Pancreas (tissue), 10 donors: ENCODE data around the gene TANK. TPM values are rescaled to one million over a fixed set of nuclear protein-coding genes. Genes with fewer than 3 reads are reported as not detected.

Experiments used
- ATAC-seq, 4 donors: fragments of 200-7000 bp; cut with Tn5 transposase; one replicate each; pipeline versions ENCODE4 v1.8.0 to v1.9.1; 2020; ENCODE audit warnings: mild to moderate bottlenecking in 4 of 4, moderate library complexity in 4 of 4
- DNase-seq, 6 donors: peaks; one replicate each; pipeline ENCODE4 v3.0.0-alpha.2; 2020
- FAIRE-seq: peaks from 2 replicates; lab custom pipeline; 2012; peaks lifted over from hg19 to GRCh38; lab: Jason Lieb, UNC
- H3K27ac ChIP-seq, 4 donors: fragments of 200-600 bp; sonication (generic); 1 replicate in 3 of 4; 2 replicates in 1 of 4; pipeline versions ENCODE4 v1.5.0 to v1.8.0; 2020
- H3K27me3 ChIP-seq, 4 donors: fragments of 200-600 bp; one replicate each; pipeline ENCODE4 v1.8.0; 2021
- H3K36me3 ChIP-seq, 3 donors: fragments of 200-600 bp; sonication (generic) in 1 of 3; one replicate each; pipeline versions ENCODE4 v1.5.0 to v1.8.0; 2020 to 2021
- H3K4me1 ChIP-seq, 3 donors: fragments of 200-600 bp; one replicate each; pipeline ENCODE4 v1.8.0; 2021
- H3K4me3 ChIP-seq, 4 donors: fragments of 200-600 bp; sonication (generic) in 2 of 4; one replicate each; pipeline versions ENCODE4 v1.5.0 to v1.8.0; 2020 to 2021
- H3K9me3 ChIP-seq, 4 donors: fragments of 200-600 bp; one replicate each; pipeline ENCODE4 v1.8.0; 2021
- CTCF ChIP-seq, 4 donors: fragments of 200-600 bp; sonication (generic) in 3 of 4; IDR thresholded peaks; one replicate each; pipeline versions ENCODE4 v1.5.0 to v1.8.0; 2021; ENCODE audit warnings: antibody characterized with exemption in 4 of 4
- WGBS, 2 donors: extraction: QIAGEN DNeasy Blood & Tissue Kit; methylation state at CpG; one replicate each; pipeline ENCODE4 v1.1.7; 2013; 5-methylcytosine and 5-hydroxymethylcytosine counted together
- intact Hi-C, 3 donors: fragments of 100-400 bp; cut with DNase I; formaldehyde crosslinking; loops; one replicate each; pipeline versions ENCODE4 v1.11.1 to v1.14.2; 2022
- polyA plus RNA-seq, 2 donors: library from polyadenylated mRNA; stranded (reverse); fragments of 200-250 nt; gene quantifications; one replicate each; pipeline ENCODE4 v1.2.3, GENCODE V29; 2013
- total RNA-seq, 6 donors: library from RNA; stranded (reverse); fragmentation: NEBNext Ultra II Directional in 4 of 6; extraction: Animal tissue kit (Norgen Biotek cat#: 25700) in 4 of 6; gene quantifications; one replicate each; pipeline versions ENCODE4 v1.2.1 to v1.2.4, GENCODE V29; 2021 to 2023
- donor health status: healthy with polysubstance abuse.
- donor health status: DM: no; HTN: no; CAD: no; lungs with moderate emphysema.
- donor health status: DM: no; HTN: no; CAD: no.
- donor health status: control.
- donor health status: control.
- donor health status: Bipolar disorder and iron deficiency.
- donor health status: DM: yes; HTN: yes; CAD: no.
- donor health status: DM: no; HTN: no; CAD: no.
- donor health status: DM: no; HTN: no; CAD: no.
- donor health status: DM: yes; HTN: yes; CAD: no.

The TANK gene
- total and polyA plus RNA-seq, 8 donors = 10.9 to 30.3 (median 16.0) TPM

- Histone ChIP-seq H3K9me3 (no peaks in the 10 kb centered on the region), H3K36me3 (no peaks in the 10 kb centered on the region), H3K27ac (no peak overlapping the region), H3K4me1 (no peaks in the 10 kb centered on the region), H3K4me3 (no peak overlapping the region), H3K27me3 (no peaks in the 10 kb centered on the region)
- intact Hi-C loops = no loop called here
- TF ChIP-seq CTCF (IDR thresholded peaks at IDR 0.05) = no peak
- no peak for FAIRE-seq
- DNase-seq = no peak
- WGBS, 2 donors = 43 to 56% methylated on average over 1 of the region's 1 CpG
- no peak for ATAC-seq
These were observed 123.7 kb downstream of the TANK start for GRCh38 chr2:161283926-161284325.

Other genes with a start within 250 kb of the TANK start
- gene PSMD14, start 148.0 kb downstream of the TANK start, total RNA-seq = 10 to 100 TPM in 4 of 6 donors, 1 to 10 TPM in 2; 5.4 to 19.1 (median 15.0) TPM
- 10 to 100 TPM; 11.6 to 19.7 TPM for gene PSMD14, start 148.0 kb downstream of the TANK start, polyA plus RNA-seq